ENCODE results near the gene COL6A2.
"Not testable (repeated sequence)": the region's sequence is repeated elsewhere in the genome, so short reads cannot be mapped to it uniquely, and the experiment has no call there.

COL6A2 gene

GRCh38 chr21:46096596-46097335, 1.1 kb upstream of the COL6A2 start:
- Histone ChIP-seq H3K4me3 (ENCODE audit: low read depth, low read length) (peak overlapping the region; percentile 64; the same call in 1 of the 2 replicates), H3K36me3 (ENCODE audit: control insufficient read depth, insufficient read depth, low read length) (no peaks in the 10 kb centered on the region), H3K4me1 (ENCODE audit: control insufficient read depth, insufficient read depth, low read length) (0 out of 2 replicates have a peak, but pooled peaks cover 2% of the 10 kb centered on the region), H3K27ac (ENCODE audit: low read depth, low read length) (no peak overlapping the region), H3K9me3 (ENCODE audit: control insufficient read depth, insufficient read depth, low read length) (peaks cover 27% of the 10 kb centered on the region), H3K9ac (ENCODE audit: low read depth, low read length) (no peak overlapping the region), H3K27me3 (ENCODE audit: control insufficient read depth, insufficient read depth, low read length) (no peaks in the 10 kb centered on the region)

- Histone ChIP-seq H3K9me3 (ENCODE audit: control insufficient read depth, insufficient read depth, low read length) (peaks cover 16% of the 10 kb centered on the region; the same call in 1 of the 2 replicates), H3K36me3 (ENCODE audit: control insufficient read depth, insufficient read depth, low read length) (no peaks in the 10 kb centered on the region), H3K27me3 (ENCODE audit: control insufficient read depth, insufficient read depth, low read length) (no peaks in the 10 kb centered on the region), H3K27ac (ENCODE audit: low read depth, low read length) (no peak overlapping the region), H3K9ac (ENCODE audit: low read depth, low read length) (no peak overlapping the region), H3K4me3 (ENCODE audit: low read depth, low read length) (peak overlapping the region; percentile 64), H3K4me1 (ENCODE audit: control insufficient read depth, insufficient read depth, low read length) (0 out of 2 replicates have a peak, but pooled peaks cover 2% of the 10 kb centered on the region)
Measured at GRCh38 chr21:46098303-46099141, 610 bp downstream of the COL6A2 start.

- no peaks in the 10 kb centered on the region; the same call in 1 of the 2 replicates for H3K36me3 ChIP-seq (ENCODE audit: control insufficient read depth, insufficient read depth, low read length)
- no peak overlapping the region for H3K27ac ChIP-seq (ENCODE audit: low read depth, low read length)
- 0 out of 2 replicates have a peak, but pooled peaks cover 2% of the 10 kb centered on the region for H3K4me1 ChIP-seq (ENCODE audit: control insufficient read depth, insufficient read depth, low read length)
- peaks cover 11% of the 10 kb centered on the region; the same call in 1 of the 2 replicates for H3K9me3 ChIP-seq (ENCODE audit: control insufficient read depth, insufficient read depth, low read length)
- H3K27me3 ChIP-seq (ENCODE audit: control insufficient read depth, insufficient read depth, low read length) = no peaks in the 10 kb centered on the region
- no peak overlapping the region for H3K9ac ChIP-seq (ENCODE audit: low read depth, low read length)
- peak overlapping the region; percentile 39; the same call in 1 of the 2 replicates for H3K4me3 ChIP-seq (ENCODE audit: low read depth, low read length)
Measured at GRCh38 chr21:46099476-46099875, 1.6 kb downstream of the COL6A2 start.

GRCh38 chr21:46100020-46100419, 2.1 kb downstream of the COL6A2 start:
- Histone ChIP-seq H3K9ac (ENCODE audit: low read depth, low read length) (no peak overlapping the region), H3K9me3 (ENCODE audit: control insufficient read depth, insufficient read depth, low read length) (peaks cover 7% of the 10 kb centered on the region; the same call in 1 of the 2 replicates), H3K27ac (ENCODE audit: low read depth, low read length) (no peak overlapping the region), H3K4me3 (ENCODE audit: low read depth, low read length) (no peak overlapping the region), H3K36me3 (ENCODE audit: control insufficient read depth, insufficient read depth, low read length) (no peaks in the 10 kb centered on the region; the same call in 1 of the 2 replicates), H3K27me3 (ENCODE audit: control insufficient read depth, insufficient read depth, low read length) (no peaks in the 10 kb centered on the region), H3K4me1 (ENCODE audit: control insufficient read depth, insufficient read depth, low read length) (0 out of 2 replicates have a peak, but pooled peaks cover 2% of the 10 kb centered on the region)

- H3K4me1 ChIP-seq (ENCODE audit: control insufficient read depth, insufficient read depth, low read length) = 0 out of 2 replicates have a peak, but pooled peaks cover 2% of the 10 kb centered on the region
- H3K27me3 ChIP-seq (ENCODE audit: control insufficient read depth, insufficient read depth, low read length) = no peaks in the 10 kb centered on the region
- H3K27ac ChIP-seq (ENCODE audit: low read depth, low read length) = no peak overlapping the region
- no peak overlapping the region for H3K4me3 ChIP-seq (ENCODE audit: low read depth, low read length)
- H3K36me3 ChIP-seq (ENCODE audit: control insufficient read depth, insufficient read depth, low read length) = no peaks in the 10 kb centered on the region; the same call in 1 of the 2 replicates
- H3K9me3 ChIP-seq (ENCODE audit: control insufficient read depth, insufficient read depth, low read length) = peaks cover 7% of the 10 kb centered on the region; the same call in 1 of the 2 replicates
- no peak overlapping the region for H3K9ac ChIP-seq (ENCODE audit: low read depth, low read length)
Measured at GRCh38 chr21:46100426-46100825, 2.5 kb downstream of the COL6A2 start.

GRCh38 chr21:46100906-46101305, 3.0 kb downstream of the COL6A2 start:
- no peak overlapping the region for H3K27ac ChIP-seq (ENCODE audit: low read depth, low read length)
- H3K36me3 ChIP-seq (ENCODE audit: control insufficient read depth, insufficient read depth, low read length) = no peaks in the 10 kb centered on the region; the same call in 1 of the 2 replicates
- 0 out of 2 replicates have a peak, but pooled peaks cover 2% of the 10 kb centered on the region for H3K4me1 ChIP-seq (ENCODE audit: control insufficient read depth, insufficient read depth, low read length)
- no peak overlapping the region for H3K4me3 ChIP-seq (ENCODE audit: low read depth, low read length)
- no peak overlapping the region for H3K9ac ChIP-seq (ENCODE audit: low read depth, low read length)
- H3K9me3 ChIP-seq (ENCODE audit: control insufficient read depth, insufficient read depth, low read length) = peaks cover 7% of the 10 kb centered on the region; the same call in 1 of the 2 replicates
- H3K27me3 ChIP-seq (ENCODE audit: control insufficient read depth, insufficient read depth, low read length) = no peaks in the 10 kb centered on the region

- Histone ChIP-seq H3K27ac (ENCODE audit: low read depth, low read length) (no peak overlapping the region), H3K27me3 (ENCODE audit: control insufficient read depth, insufficient read depth, low read length) (no peaks in the 10 kb centered on the region), H3K4me3 (ENCODE audit: low read depth, low read length) (no peak overlapping the region), H3K9ac (ENCODE audit: low read depth, low read length) (no peak overlapping the region), H3K4me1 (ENCODE audit: control insufficient read depth, insufficient read depth, low read length) (no peaks in the 10 kb centered on the region), H3K36me3 (ENCODE audit: control insufficient read depth, insufficient read depth, low read length) (no peaks in the 10 kb centered on the region; the same call in 1 of the 2 replicates), H3K9me3 (ENCODE audit: control insufficient read depth, insufficient read depth, low read length) (peaks cover 15% of the 10 kb centered on the region)
Measured at GRCh38 chr21:46104104-46104503, 6.2 kb downstream of the COL6A2 start.

- peak overlapping the region; percentile 70 for H3K27ac ChIP-seq (ENCODE audit: low read depth, low read length)
- H3K27me3 ChIP-seq (ENCODE audit: control insufficient read depth, insufficient read depth, low read length); H3K4me3 ChIP-seq (ENCODE audit: low read depth, low read length); H3K4me1 ChIP-seq (ENCODE audit: control insufficient read depth, insufficient read depth, low read length); H3K9me3 ChIP-seq (ENCODE audit: control insufficient read depth, insufficient read depth, low read length); H3K36me3 ChIP-seq (ENCODE audit: control insufficient read depth, insufficient read depth, low read length); H3K9ac ChIP-seq (ENCODE audit: low read depth, low read length): not testable (repeated sequence)
Measured at GRCh38 chr21:46107376-46107775, 9.5 kb downstream of the COL6A2 start.

- H3K4me3 ChIP-seq (ENCODE audit: low read depth, low read length) = no peak overlapping the region
- no peak overlapping the region for H3K27ac ChIP-seq (ENCODE audit: low read depth, low read length)
- H3K36me3 ChIP-seq (ENCODE audit: control insufficient read depth, insufficient read depth, low read length) = peaks cover 20% of the 10 kb centered on the region
- no peaks in the 10 kb centered on the region for H3K4me1 ChIP-seq (ENCODE audit: control insufficient read depth, insufficient read depth, low read length)
- H3K27me3 ChIP-seq (ENCODE audit: control insufficient read depth, insufficient read depth, low read length) = no peaks in the 10 kb centered on the region
- peaks cover 7% of the 10 kb centered on the region for H3K9me3 ChIP-seq (ENCODE audit: control insufficient read depth, insufficient read depth, low read length)
- H3K9ac ChIP-seq (ENCODE audit: low read depth, low read length) = no peak overlapping the region
Measured at GRCh38 chr21:46108827-46109312, 11.0 kb downstream of the COL6A2 start.

GRCh38 chr21:46109313-46110221, 11.7 kb downstream of the COL6A2 start:
- Histone ChIP-seq H3K27me3 (ENCODE audit: control insufficient read depth, insufficient read depth, low read length) (no peaks in the 10 kb centered on the region), H3K36me3 (ENCODE audit: control insufficient read depth, insufficient read depth, low read length) (peaks cover 24% of the 10 kb centered on the region), H3K4me1 (ENCODE audit: control insufficient read depth, insufficient read depth, low read length) (no peaks in the 10 kb centered on the region), H3K4me3 (ENCODE audit: low read depth, low read length) (no peak overlapping the region), H3K9me3 (ENCODE audit: control insufficient read depth, insufficient read depth, low read length) (peaks cover 7% of the 10 kb centered on the region), H3K9ac (ENCODE audit: low read depth, low read length) (no peak overlapping the region), H3K27ac (ENCODE audit: low read depth, low read length) (no peak overlapping the region)
